ENCODE measurements around the gene BORCS5.

DNA sequence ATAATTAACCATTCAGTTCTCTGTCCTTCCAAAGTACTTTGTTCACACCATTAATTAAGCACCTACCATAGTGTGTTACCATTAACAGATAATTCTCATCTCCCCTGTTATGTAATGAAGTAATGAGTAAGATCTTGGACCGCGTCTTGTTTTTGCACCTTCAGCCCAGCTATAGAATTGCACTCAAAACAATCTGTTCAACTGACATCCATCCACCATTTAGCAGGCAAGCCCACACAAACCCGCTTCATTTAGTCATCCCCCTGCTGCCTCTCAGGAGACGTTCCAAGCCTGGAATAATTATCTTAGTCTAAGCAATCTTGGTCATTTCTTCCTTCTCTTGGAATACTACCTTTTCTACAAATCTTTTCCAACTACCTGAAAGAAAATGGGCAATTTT lies 131.4 kb downstream of the BORCS5 start:
- no peak for TF ChIP-seq POLR2A (IDR thresholded peaks at IDR 0.05)
- TF ChIP-seq, protein P1, sequence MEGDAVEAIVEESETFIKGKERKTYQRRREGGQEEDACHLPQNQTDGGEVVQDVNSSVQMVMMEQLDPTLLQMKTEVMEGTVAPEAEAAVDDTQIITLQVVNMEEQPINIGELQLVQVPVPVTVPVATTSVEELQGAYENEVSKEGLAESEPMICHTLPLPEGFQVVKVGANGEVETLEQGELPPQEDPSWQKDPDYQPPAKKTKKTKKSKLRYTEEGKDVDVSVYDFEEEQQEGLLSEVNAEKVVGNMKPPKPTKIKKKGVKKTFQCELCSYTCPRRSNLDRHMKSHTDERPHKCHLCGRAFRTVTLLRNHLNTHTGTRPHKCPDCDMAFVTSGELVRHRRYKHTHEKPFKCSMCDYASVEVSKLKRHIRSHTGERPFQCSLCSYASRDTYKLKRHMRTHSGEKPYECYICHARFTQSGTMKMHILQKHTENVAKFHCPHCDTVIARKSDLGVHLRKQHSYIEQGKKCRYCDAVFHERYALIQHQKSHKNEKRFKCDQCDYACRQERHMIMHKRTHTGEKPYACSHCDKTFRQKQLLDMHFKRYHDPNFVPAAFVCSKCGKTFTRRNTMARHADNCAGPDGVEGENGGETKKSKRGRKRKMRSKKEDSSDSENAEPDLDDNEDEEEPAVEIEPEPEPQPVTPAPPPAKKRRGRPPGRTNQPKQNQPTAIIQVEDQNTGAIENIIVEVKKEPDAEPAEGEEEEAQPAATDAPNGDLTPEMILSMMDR (IDR thresholded peaks at IDR 0.05), result no peak

Data from thyroid gland (tissue), 4 donors.